ENCODE measurements around the gene CAMK4. TPM values are rescaled to one million over a fixed set of nuclear protein-coding genes. Genes with fewer than 3 reads are reported as not detected.

Gene CAMK4
- total RNA-seq, 2 donors from 2014 or later, result 6.7 to 14.0 TPM

GRCh38 chr5:111387361-111387760 lies 163.2 kb downstream of the CAMK4 start:
- Histone ChIP-seq H3K4me3 (no peak overlapping the region), H3K9me3 (no peaks in the 10 kb centered on the region), H3K27ac (no peak overlapping the region), H3K36me3 (no peaks in the 10 kb centered on the region), H3K27me3 (replicated peaks; ENCODE audit: insufficient read depth) (no peaks in the 10 kb centered on the region), H3K4me1 (replicated peaks) (no peaks in the 10 kb centered on the region)
- WGBS, result 0% methylated on average over 1 of the region's 1 CpG
- intact Hi-C loops (cut with DNase I), result no loop called here
- DNase-seq (ENCODE audit: low spot score), result no peak
- TF ChIP-seq POLR2AphosphoS5 (IDR thresholded peaks at IDR 0.05), result no peak
- no peak for TF ChIP-seq CTCF (IDR thresholded peaks at IDR 0.05)
- no peak for TF ChIP-seq POLR2A (IDR thresholded peaks at IDR 0.05)

- intact Hi-C loops (cut with DNase I), result no loop called here
- 34% methylated on average over 1 of the region's 1 CpG for WGBS
- no peaks in the 10 kb centered on the region for H3K36me3 ChIP-seq
Measured at GRCh38 chr5:111389390-111390082, 165.4 kb downstream of the CAMK4 start.

GRCh38 chr5:111392181-111392580 lies 168.0 kb downstream of the CAMK4 start:
- intact Hi-C loops (cut with DNase I), result no loop called here
- 86% methylated on average over 2 of the region's 2 CpGs for WGBS
- no peak overlapping the region for H3K27ac ChIP-seq
- no peak for DNase-seq (ENCODE audit: low spot score)
- no peak for TF ChIP-seq POLR2AphosphoS5 (IDR thresholded peaks at IDR 0.05)
- TF ChIP-seq CTCF (IDR thresholded peaks at IDR 0.05), result no peak
- no peak for TF ChIP-seq POLR2A (IDR thresholded peaks at IDR 0.05)
- H3K36me3 ChIP-seq, result no peaks in the 10 kb centered on the region
- no peak overlapping the region for H3K4me3 ChIP-seq
- H3K4me1 ChIP-seq (replicated peaks), result no peaks in the 10 kb centered on the region
- H3K27me3 ChIP-seq (replicated peaks; ENCODE audit: insufficient read depth), result no peaks in the 10 kb centered on the region
- H3K9me3 ChIP-seq, result no peaks in the 10 kb centered on the region

More at GRCh38 chr5:111389390-111390082, 165.4 kb downstream of the CAMK4 start:
- no peak for DNase-seq (ENCODE audit: low spot score)
- Histone ChIP-seq H3K4me1 (replicated peaks) (no peaks in the 10 kb centered on the region), H3K4me3 (no peak overlapping the region), H3K27me3 (replicated peaks; ENCODE audit: insufficient read depth) (no peaks in the 10 kb centered on the region), H3K27ac (no peak overlapping the region), H3K9me3 (no peaks in the 10 kb centered on the region)
- TF ChIP-seq CTCF (IDR thresholded peaks at IDR 0.05), result no peak

GRCh38 chr5:111394586-111394985 lies 170.4 kb downstream of the CAMK4 start:
- TF ChIP-seq CTCF (IDR thresholded peaks at IDR 0.05) (no peak), POLR2A (IDR thresholded peaks at IDR 0.05) (no peak), POLR2AphosphoS5 (IDR thresholded peaks at IDR 0.05) (no peak)
- 92% methylated on average over 3 of the region's 3 CpGs for WGBS
- no peaks in the 10 kb centered on the region for H3K4me1 ChIP-seq (replicated peaks)
- DNase-seq (ENCODE audit: low spot score), result no peak
- no peak overlapping the region for H3K4me3 ChIP-seq
- no peaks in the 10 kb centered on the region for H3K9me3 ChIP-seq
- no peaks in the 10 kb centered on the region for H3K36me3 ChIP-seq
- H3K27me3 ChIP-seq (replicated peaks; ENCODE audit: insufficient read depth), result no peaks in the 10 kb centered on the region
- intact Hi-C loops (cut with DNase I), result no loop called here
- H3K27ac ChIP-seq, result no peak overlapping the region

- intact Hi-C loops (cut with DNase I), result no loop called here
- Histone ChIP-seq H3K4me1 (replicated peaks) (no peaks in the 10 kb centered on the region), H3K9me3 (no peaks in the 10 kb centered on the region), H3K27me3 (replicated peaks; ENCODE audit: insufficient read depth) (no peaks in the 10 kb centered on the region), H3K36me3 (no peaks in the 10 kb centered on the region), H3K27ac (no peak overlapping the region), H3K4me3 (no peak overlapping the region)
- no peak for DNase-seq (ENCODE audit: low spot score)
- TF ChIP-seq CTCF (IDR thresholded peaks at IDR 0.05) (no peak), POLR2AphosphoS5 (IDR thresholded peaks at IDR 0.05) (no peak), POLR2A (IDR thresholded peaks at IDR 0.05) (no peak)
- WGBS, result 92% methylated on average over 2 of the region's 2 CpGs
Measured at GRCh38 chr5:111398013-111398412, 173.8 kb downstream of the CAMK4 start.

All from prostate gland (tissue), 2 donors.